Type B pancreatic cell (in vitro differentiated cells): ENCODE measurements around the gene NAT14. TPM values are rescaled to one million over a fixed set of nuclear protein-coding genes. Genes with fewer than 3 reads are reported as not detected.
"Not testable (repeated sequence)": the region's sequence is repeated elsewhere in the genome, so short reads cannot be mapped to it uniquely, and the experiment has no call there.

ENCODE experiments used
- DNase-seq: peaks from one replicate; pipeline ENCODE4 v3.0.0; 2021; ENCODE audit warnings: mixed read lengths; ENCODE audit not compliant: unreplicated experiment; ENCODE audit errors: extremely low spot score
- H3K27ac Mint-ChIP-seq: 2 replicates; pipeline ENCODE4 v1.8.0; 2021; ENCODE audit warnings: mild to moderate bottlenecking, mixed read lengths
- H3K27me3 Mint-ChIP-seq: 2 replicates; pipeline ENCODE4 v1.8.0; 2021; ENCODE audit warnings: mixed read lengths
- H3K36me3 Mint-ChIP-seq: 2 replicates; pipeline ENCODE4 v1.8.0; 2021; ENCODE audit warnings: mixed read lengths
- H3K4me1 Mint-ChIP-seq: one replicate; pipeline ENCODE4 v1.8.0; 2021; ENCODE audit warnings: mixed read lengths; ENCODE audit not compliant: unreplicated experiment
- H3K4me3 Mint-ChIP-seq: 2 replicates; pipeline ENCODE4 v1.8.0; 2021; ENCODE audit warnings: mild to moderate bottlenecking, mixed read lengths
- H3K9me3 Mint-ChIP-seq: 2 replicates; pipeline ENCODE4 v1.8.0; 2021; ENCODE audit warnings: mixed read lengths
- total RNA-seq: library from RNA; stranded (reverse); gene quantifications from 2 replicates; pipeline ENCODE4 v1.2.1, GENCODE V29; 2021; ENCODE audit warnings: low replicate concordance
- TF ChIP-seq, protein P1 (sequence below): fragments of 200-600 bp; sonication (generic); conservative IDR thresholded peaks from 2 replicates; pipeline ENCODE4 v1.5.0; 2021; ENCODE audit warnings: antibody characterized with exemption, mild to moderate bottlenecking

The NAT14 gene
- total RNA-seq, 1 donor from 2014 or later: 64.3 TPM

DNA sequence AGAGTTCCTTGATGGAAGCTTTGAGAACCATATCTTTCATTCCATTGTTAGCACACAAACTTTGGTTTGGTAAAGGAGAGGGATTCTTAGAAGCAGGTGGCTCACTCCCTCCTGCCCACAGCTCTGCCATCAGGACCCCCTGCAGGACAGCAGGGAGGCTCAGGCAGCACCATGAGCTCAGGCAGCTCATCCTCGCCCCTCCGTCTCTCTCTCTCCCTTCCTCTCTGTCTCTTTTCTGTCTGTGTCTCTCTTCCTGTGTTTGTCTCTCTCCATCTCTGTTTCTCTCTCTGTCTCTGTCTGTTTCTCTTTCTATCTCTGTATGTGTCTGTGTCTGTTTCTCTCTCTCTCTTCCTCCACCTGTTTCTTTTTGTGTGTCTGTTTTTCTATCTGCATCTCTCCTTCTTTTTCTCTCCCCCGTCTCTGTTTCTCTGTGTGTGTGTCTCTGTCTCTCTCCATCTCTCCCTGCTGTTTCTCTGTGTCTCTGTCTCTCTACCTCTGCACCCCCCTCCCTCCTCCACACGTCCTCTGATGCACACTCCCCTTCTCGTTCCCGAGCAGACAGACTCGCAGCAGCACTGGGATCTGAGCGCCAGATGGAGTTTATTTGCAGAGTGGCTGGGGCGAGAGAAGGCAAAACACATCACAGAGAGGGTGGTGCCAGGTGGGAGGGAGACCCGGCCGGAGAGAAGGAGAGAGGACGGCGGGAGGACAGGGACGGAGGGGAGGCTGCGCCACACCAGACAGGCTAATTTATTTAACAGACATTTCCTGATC is 43.2 kb downstream of the NAT14 start:
- Mint-ChIP-seq H3K4me1 (no peaks in the 10 kb centered on the region), H3K4me3 (no peak overlapping the region), H3K36me3 (no peaks in the 10 kb centered on the region), H3K27ac (no peak overlapping the region), H3K9me3 (no peaks in the 10 kb centered on the region), H3K27me3 (peaks cover 8% of the 10 kb centered on the region)
- TF ChIP-seq, protein P1, sequence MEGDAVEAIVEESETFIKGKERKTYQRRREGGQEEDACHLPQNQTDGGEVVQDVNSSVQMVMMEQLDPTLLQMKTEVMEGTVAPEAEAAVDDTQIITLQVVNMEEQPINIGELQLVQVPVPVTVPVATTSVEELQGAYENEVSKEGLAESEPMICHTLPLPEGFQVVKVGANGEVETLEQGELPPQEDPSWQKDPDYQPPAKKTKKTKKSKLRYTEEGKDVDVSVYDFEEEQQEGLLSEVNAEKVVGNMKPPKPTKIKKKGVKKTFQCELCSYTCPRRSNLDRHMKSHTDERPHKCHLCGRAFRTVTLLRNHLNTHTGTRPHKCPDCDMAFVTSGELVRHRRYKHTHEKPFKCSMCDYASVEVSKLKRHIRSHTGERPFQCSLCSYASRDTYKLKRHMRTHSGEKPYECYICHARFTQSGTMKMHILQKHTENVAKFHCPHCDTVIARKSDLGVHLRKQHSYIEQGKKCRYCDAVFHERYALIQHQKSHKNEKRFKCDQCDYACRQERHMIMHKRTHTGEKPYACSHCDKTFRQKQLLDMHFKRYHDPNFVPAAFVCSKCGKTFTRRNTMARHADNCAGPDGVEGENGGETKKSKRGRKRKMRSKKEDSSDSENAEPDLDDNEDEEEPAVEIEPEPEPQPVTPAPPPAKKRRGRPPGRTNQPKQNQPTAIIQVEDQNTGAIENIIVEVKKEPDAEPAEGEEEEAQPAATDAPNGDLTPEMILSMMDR: no peak
- DNase-seq: no peak

DNA sequence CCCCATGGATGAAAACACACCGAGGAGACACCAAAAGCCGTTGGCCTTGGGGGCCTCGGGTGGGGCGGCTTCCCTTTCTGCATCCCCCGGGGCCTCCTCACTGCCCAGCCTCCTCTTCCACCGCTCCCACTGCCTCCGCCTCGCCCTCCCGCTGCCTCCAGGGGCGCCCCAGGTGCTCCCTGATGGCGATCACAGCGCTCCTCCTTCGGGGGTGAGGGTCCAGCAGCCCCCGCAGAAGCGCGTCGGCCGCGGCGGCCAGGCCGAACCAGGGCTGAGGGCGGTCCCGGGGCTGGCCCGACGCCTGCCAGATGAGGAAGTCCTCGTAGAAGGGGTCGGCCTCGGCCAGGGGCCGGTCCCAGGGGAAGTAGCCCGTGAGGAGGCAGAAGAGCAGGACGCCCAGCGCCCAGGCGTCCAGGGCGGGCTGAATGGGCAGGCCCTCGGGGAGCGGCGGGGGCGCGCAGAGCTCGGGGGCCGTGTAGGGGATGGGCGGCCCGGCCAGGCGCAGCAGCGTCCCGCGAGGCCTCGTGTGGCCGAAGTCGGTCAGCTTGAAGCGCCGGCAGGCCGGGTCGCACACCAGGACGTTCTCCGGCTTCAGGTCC is 44.7 kb downstream of the NAT14 start:
- no peak for DNase-seq
- peaks cover 4% of the 10 kb centered on the region for H3K27me3 Mint-ChIP-seq
- H3K27ac Mint-ChIP-seq: no peak overlapping the region
- H3K4me1 Mint-ChIP-seq: peaks cover 4% of the 10 kb centered on the region
- H3K4me3 Mint-ChIP-seq: no peak overlapping the region
- TF ChIP-seq, protein P1: no peak
- no peaks in the 10 kb centered on the region for H3K36me3 Mint-ChIP-seq
- H3K9me3 Mint-ChIP-seq: no peaks in the 10 kb centered on the region

DNA sequence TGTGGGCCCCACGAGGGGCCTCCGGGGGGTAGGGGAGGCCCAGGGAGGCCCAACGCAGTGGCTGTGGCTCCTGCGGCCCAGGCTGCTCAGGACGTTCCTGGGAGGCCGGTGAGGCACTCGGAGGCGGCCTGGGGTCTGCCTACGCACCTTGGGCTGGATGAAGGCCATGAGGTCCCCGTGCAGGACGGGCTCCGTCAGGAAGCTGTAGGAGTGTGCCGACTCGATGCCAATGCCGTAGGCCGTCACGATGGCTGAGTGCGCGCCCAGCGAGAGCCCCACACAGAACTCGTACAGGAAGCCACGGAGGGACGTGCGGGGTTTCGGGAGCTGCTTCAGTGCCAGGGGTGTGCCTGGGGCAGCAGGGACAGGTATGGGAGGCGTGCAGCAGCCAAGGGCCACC is 46.0 kb downstream of the NAT14 start:
- Mint-ChIP-seq H3K4me3 (no peak overlapping the region), H3K27me3 (no peaks in the 10 kb centered on the region), H3K36me3 (no peaks in the 10 kb centered on the region), H3K9me3 (no peaks in the 10 kb centered on the region), H3K27ac (no peak overlapping the region), H3K4me1 (peaks cover 4% of the 10 kb centered on the region)
- TF ChIP-seq, protein P1: no peak
- DNase-seq: no peak

DNA sequence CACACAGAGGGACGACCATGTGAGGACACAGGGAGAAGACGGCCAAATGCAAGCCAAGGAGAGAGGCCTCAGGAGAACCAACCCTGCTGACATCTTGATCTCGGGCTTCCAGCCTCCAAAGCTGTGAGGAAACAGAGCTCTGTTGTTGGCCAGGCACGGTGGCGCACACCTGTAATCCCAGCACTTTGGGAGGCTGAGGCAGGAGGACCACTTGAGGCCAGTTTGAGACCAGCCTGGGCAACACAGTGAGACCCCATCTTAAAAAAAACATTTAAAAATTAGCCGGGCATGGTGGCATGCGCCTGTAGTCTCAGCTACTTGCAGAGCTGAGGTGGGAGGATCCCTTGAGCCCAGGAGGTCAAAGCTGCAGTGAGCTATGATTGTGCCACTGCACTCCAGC is 49.3 kb downstream of the NAT14 start:
- DNase-seq, H3K36me3 Mint-ChIP-seq, H3K4me1 Mint-ChIP-seq, H3K27ac Mint-ChIP-seq, H3K27me3 Mint-ChIP-seq, H3K9me3 Mint-ChIP-seq, H3K4me3 Mint-ChIP-seq: not testable (repeated sequence)

DNA sequence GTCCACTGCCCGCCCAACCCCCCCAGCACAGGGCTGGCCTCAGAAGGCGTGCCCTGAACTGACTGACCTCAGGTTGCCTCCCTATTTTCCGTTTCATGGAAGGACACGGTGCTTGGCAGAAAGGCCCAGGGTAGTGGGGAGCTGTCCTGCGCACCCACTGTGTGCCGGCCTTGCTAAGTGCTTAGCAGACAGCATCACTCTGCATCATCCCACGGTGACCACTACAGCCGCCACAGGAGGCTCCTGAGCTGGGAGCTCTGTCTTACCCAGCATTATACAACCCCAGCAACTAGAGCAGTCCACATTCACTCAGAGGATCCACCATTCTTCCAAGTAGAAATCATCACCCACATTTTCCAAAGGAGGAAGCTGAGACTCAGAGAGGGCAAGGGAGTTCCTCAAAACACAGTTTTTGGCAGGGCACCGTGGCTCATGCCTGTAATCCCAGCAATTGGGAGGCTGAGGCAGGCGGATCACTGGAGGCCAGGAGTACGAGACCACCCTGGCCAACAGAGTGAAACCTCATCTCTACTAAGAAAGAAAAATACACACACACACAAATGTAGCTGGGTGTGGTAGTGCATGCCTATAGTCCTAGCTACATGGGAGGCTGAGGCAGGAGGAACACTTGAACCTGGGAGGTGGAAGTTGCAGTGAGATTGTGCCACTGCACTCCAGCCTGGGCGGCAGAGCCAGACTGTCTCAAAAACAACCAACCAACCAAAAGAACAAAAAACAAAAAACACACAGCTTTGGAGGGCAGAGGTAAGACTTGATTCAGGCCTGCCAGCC is 50.4 kb downstream of the NAT14 start:
- no peaks in the 10 kb centered on the region for H3K9me3 Mint-ChIP-seq
- H3K36me3 Mint-ChIP-seq: no peaks in the 10 kb centered on the region
- peak overlapping the region; percentile 34 for H3K27ac Mint-ChIP-seq
- H3K27me3 Mint-ChIP-seq: no peaks in the 10 kb centered on the region
- H3K4me1 Mint-ChIP-seq: peaks cover 4% of the 10 kb centered on the region
- no peak overlapping the region for H3K4me3 Mint-ChIP-seq
- TF ChIP-seq, protein P1: no peak
- DNase-seq: no peak

DNA sequence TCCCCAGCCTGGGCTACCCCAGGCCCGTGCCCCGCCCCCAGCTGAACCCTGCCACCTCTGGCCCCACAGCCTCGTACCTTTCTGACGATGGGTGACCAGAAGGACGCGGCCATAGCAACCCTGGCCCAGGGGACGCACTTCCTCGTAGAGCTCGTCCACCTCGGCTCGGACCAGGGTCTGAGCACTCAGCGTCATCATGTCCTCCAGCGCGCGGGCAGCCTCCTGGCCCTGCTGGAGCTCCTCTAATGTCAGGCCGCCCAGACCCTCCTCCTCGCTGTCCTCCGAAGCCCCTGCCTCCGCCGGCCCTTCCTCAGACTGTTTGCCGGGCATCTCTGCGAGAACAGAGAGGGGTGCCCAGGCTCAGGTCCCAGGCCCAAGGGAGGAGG is 51.0 kb downstream of the NAT14 start:
- Mint-ChIP-seq H3K4me3 (no peak overlapping the region), H3K9me3 (no peaks in the 10 kb centered on the region), H3K36me3 (no peaks in the 10 kb centered on the region), H3K27ac (no peak overlapping the region), H3K27me3 (no peaks in the 10 kb centered on the region), H3K4me1 (peaks cover 4% of the 10 kb centered on the region)
- no peak for DNase-seq
- TF ChIP-seq, protein P1: no peak
